RPMI8226 (cell line): ENCODE results near the gene DAAM1.

ENCODE experiments used
- DNase-seq: peaks from one replicate; pipeline ENCODE4 v3.0.0-alpha.2; 2015

DAAM1 gene

GRCh38 chr14:59317798-59318505, 129.5 kb downstream of the DAAM1 start:
- no peak for DNase-seq

DNA sequence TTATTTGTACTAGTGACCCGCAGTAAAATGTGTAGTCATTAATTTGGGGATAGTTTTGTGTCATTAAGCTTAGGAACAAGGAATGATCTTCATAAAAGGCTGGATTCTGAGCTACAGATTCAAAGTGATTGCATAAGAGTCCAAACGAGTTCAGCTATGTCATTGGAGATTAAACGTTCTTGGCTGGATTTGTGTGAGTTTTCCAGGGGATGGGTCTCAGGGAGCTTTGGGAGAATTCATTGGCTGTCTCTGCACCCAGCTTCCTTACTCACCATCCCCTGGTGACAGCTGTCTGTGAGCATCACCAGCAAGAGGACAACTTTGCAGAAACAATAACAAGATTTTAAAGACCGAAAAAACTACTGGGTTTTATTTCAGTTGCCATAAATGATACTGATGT, 130.4 kb downstream of the DAAM1 start:
- no peak for DNase-seq

DNA sequence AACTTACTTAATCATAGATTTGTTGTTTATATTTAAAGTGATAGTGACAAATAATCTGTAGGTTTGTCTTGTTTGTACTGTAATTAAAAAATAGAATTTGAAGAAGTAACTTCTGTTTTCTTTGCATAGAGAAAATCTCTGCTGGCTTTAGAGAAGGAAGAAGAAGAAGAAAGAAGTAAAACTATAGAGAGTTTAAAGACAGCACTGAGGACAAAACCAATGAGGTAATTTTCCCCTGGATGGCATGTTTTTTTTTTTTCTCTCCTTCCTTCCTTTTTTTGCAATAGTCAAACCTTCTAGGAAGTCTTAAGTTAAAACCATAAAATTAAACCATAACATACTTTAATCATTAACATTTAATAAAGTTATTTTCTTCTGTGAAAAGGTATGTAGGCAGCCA, 131.9 kb downstream of the DAAM1 start:
- DNase-seq, result no peak

DNA sequence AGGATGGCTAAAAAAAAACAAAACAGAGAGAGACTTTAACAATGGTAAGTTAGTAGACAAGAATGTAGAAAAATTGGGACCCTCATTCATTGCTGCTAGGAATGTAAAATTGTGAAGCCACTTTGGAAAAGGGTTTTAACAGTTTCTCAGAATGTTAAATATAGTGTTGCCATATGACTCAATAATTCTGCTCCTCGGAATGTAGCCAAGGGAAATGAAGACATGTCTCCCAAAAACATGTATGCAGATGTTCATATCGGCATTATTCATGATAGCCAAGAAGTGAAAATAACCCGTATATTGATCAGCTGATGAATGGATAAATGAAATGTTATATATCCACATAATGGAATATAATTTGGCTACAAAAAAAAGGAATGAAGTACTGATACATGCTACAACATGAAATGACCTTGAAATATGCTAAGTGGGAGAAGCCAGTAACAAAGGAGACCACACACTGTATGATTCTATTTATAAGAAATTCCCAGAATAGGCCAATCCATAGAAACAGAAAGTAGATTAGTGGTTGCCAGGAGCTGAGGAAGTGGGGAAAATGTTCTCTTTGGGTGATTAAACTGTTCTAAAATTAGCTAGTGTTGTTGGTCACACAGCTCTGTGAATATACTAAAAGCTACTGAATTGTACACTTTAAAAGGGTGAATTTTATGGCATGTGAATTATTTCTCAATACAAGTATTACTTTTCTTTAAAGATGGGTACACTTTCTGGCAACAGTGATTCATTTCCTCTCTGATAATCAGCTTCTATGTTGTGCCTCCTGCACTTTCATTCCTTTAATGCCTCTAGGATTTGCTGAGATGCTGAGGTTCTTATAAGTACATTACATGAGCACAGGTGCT, 132.5 kb downstream of the DAAM1 start:
- no peak for DNase-seq

GRCh38 chr14:59321626-59321949, 133.1 kb downstream of the DAAM1 start:
- DNase-seq, result no peak

- DNase-seq, result no peak
These were observed 137.4 kb downstream of the DAAM1 start for GRCh38 chr14:59325906-59326305.

DNA sequence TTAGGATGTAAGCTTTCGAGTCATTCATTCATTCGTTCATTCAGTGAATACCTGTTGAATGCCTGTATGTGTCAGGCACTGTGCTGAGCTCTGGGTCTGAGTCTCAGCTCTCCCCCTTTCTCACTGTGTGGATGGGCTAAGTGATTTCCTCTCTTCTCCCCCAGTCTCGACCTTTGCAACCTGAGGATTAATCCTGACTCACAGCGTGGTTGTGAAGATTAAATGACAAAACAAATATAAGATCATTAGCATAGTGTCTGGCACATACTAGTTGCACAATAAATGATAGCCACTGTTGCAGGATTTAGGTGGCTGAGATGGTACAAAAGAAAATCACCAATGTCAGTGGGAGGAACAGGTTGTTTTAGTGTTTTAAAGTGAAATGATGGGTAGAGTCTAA, 140.0 kb downstream of the DAAM1 start:
- no peak for DNase-seq

GRCh38 chr14:59330455-59330854, 142.0 kb downstream of the DAAM1 start:
- no peak for DNase-seq

GRCh38 chr14:59331217-59331616, 142.8 kb downstream of the DAAM1 start:
- DNase-seq, result no peak

- DNase-seq, result no peak
These were observed 144.3 kb downstream of the DAAM1 start for GRCh38 chr14:59332727-59333126.

DNA sequence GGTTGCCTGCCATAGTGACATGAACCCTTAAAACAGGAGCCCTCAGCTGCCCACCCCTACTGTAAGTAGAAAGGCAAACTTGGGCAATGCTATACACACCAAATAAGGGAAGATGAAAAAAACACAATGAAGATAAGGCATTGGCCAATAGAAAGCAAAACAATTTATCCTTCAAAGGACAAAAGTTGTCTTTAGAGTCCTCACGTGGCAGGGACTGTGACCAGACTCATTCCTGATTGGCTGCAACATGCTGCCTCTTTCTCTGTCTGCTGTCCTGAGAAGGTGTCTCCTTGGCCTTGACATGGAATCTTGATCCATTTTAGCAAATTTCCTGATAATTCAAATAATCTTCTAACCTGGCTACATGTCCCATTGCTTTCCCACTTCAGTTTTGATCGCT, 144.8 kb downstream of the DAAM1 start:
- DNase-seq, result no peak

- DNase-seq, result no peak
These were observed 145.2 kb downstream of the DAAM1 start for GRCh38 chr14:59333668-59334067.

DNA sequence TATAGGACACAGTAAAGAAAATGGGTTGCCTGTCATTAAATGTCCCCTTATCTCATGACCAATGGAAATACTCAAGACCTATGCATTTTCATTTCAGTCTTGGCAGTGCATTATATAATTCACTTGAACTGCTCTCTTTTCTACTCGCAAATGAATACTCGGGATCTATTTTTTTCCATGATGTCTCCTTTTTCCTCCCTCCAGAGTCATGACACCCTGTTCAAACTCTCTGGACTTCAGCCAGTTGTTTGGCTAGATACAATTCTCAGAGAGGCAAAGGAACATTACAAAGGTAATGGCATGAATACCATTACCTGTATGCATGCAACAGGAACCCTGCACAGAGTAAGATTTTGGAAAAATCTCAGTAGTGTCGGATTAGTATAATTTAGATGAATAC, 145.8 kb downstream of the DAAM1 start:
- no peak for DNase-seq

- DNase-seq, result no peak
These were observed 147.6 kb downstream of the DAAM1 start for GRCh38 chr14:59336098-59336497.

GRCh38 chr14:59336706-59337105, 148.2 kb downstream of the DAAM1 start:
- DNase-seq, result no peak

GRCh38 chr14:59337141-59337611, 148.7 kb downstream of the DAAM1 start:
- DNase-seq, result no peak

- no peak for DNase-seq
These were observed 150.3 kb downstream of the DAAM1 start for GRCh38 chr14:59338761-59339160.

GRCh38 chr14:59339524-59340330, 151.3 kb downstream of the DAAM1 start:
- no peak for DNase-seq

DNA sequence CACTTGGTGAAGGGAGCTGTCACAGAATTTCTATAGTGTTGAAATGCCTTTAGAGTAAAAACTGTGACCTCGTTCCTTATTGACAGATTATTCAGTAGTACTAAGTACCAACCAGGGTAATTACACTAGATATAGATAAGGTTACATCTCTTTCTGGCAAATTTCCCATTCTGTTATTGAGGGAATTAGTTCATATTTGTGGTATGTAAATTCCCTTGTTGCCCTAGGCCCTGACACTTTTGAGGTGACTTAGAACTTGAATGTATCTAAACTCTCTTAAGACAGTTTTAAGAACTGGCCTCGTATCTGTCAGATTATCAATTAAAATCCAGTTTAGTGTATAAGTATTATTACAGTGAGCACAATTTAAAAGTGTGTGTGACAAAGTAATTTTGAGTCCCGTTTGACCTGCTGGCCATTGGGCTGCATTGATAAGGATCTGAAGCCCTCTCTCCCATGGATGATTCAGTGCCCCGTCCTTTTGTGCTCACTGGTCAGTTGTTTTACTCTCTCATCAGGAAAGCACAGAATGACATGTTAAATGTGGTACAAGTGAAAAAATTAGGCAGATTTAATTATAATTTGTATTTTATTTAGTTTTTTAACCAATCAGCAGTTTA, 153.5 kb downstream of the DAAM1 start:
- DNase-seq, result no peak

DNA sequence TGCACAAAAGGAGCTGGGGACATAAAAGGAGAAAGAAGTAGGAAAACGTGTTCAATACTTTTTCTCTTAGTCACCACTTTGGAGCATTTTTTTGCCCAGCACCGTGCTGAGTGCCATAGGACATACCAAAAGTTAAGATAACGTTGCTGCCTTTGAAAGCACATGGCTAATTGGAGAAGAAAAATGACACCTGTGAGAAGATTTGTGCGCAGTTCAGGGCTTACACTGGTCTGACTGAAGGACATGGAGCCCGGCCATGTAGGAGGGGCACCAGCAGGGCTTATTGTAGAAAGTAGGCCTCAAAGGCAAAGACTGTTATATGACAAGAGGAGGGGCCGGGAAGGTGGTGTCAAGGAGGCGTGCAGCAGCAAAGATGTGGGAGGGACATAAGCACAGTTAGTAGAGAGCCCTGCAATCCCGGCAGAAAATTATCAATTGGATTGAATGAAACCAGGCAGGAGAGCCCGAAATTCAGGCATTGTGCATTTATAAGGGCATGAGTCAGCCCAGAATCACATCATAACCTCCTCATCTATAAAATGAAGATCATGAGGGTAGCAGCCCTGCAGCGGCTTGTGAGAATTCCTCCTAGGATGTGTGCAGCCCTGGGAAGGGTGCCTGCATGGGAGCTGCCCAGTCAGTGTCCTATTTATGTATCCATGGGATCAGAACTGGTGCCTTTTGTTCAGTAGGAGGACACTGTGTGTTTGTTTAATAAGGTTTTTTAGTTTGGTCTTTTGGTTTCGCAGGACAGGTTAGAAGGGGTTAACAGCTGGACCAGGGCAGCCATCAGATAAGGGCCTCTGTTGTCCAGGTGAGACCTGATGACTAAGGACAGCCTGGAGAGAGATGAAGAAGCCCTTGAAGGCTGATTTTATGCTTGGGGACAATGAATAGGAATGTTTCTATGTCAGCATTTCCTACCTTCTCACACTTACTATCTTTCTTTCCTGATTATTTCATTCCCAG, 154.3 kb downstream of the DAAM1 start:
- DNase-seq, result no peak

DNA sequence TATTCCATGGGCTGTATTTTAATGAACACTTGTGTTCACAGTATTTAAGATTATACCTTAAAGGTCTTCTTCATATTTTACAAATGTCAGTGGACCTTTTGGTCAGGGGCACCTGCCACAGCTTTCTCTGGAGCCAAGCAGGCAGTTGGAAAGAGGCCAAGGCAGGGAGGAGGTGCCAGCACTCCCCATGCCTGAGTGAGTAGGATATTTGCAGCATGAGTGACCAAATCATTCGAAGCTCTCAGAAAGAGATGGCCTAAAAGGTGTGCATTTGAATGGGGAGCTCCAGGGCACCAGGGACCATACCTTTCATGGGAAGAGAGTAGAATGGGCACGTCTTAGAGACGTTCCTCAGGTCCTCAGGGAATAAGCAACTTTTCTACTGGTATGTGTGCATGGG, 155.1 kb downstream of the DAAM1 start:
- DNase-seq, result no peak

- no peak for DNase-seq
These were observed 155.5 kb downstream of the DAAM1 start for GRCh38 chr14:59344016-59344415.
